Fibroblast of pulmonary artery (primary cell): Measurements from ENCODE around the gene TRAF3IP1.

Experiments
- DNase-seq: peaks from one replicate; pipeline ENCODE4 v3.0.0-alpha.2; 2010; ENCODE audit warnings: low read depth
- H3K4me3 ChIP-seq: replicated peaks from 2 replicates; pipeline ENCODE4 v1.5.1; 2011; ENCODE audit warnings: low read depth, mild to moderate bottlenecking, control low read depth, low read length, moderate library complexity
- TF ChIP-seq, protein P1 (sequence below): IDR thresholded peaks from 2 replicates; pipeline ENCODE4 v1.5.1; 2011; ENCODE audit warnings: mild to moderate bottlenecking, control low read depth, low read length, inconsistent platforms; ENCODE audit errors: missing control alignments

The TRAF3IP1 gene

DNA sequence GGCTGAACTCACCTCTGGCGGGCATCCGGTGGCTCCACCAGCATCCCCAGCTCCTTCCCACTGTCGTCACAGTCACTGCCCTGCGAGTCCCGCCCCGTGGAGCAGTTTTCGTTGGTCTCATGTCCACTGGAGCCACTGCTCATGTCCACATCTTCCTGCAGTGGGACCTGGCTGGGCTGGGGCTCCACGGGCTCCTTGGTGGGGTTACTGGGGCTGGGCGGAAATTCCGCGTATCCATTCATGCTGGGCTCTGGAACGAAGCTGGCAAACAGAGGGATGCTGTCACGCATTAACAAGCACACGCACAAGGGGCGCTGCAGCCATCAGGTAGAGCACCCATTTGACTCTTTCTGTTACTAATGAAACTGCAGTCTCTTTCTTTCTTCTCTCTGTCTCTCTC lies 42.6 kb upstream of the TRAF3IP1 start:
- TF ChIP-seq, protein P1, sequence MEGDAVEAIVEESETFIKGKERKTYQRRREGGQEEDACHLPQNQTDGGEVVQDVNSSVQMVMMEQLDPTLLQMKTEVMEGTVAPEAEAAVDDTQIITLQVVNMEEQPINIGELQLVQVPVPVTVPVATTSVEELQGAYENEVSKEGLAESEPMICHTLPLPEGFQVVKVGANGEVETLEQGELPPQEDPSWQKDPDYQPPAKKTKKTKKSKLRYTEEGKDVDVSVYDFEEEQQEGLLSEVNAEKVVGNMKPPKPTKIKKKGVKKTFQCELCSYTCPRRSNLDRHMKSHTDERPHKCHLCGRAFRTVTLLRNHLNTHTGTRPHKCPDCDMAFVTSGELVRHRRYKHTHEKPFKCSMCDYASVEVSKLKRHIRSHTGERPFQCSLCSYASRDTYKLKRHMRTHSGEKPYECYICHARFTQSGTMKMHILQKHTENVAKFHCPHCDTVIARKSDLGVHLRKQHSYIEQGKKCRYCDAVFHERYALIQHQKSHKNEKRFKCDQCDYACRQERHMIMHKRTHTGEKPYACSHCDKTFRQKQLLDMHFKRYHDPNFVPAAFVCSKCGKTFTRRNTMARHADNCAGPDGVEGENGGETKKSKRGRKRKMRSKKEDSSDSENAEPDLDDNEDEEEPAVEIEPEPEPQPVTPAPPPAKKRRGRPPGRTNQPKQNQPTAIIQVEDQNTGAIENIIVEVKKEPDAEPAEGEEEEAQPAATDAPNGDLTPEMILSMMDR, result peak; percentile 1
- H3K4me3 ChIP-seq, result no peak overlapping the region
- DNase-seq, result no peak

DNA sequence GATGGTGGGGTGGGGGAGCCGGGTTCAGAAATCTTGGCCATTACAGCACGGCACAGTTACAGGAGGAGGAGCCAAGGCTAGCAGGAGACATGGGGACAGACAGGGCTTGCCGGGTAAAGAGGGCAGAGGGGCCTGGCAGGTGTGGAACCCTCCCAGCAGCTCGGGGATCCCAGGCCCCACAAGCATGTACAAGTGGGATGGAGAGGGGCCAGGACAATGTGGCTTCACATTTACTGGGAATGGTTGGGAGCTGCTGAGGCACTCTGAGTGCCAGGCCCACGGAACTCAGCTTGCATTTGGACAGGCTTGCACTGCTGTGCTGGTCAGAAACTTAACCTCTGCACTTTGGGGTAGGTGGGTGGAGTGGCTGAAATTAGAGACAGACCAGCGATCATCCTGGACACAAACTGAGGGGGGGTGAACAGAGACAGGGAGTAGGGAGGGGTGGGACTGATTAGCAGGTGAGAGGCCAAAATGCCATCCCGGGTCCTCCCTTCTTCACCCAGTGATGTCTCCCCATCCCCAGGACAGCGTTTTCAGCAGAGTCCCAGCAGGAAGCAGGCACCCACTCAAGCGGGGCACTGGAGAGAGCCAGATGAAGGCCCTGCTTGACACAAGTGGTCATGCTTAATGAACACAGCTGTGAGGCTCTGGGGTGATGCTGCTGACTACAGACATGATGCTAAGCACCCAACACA lies 41.5 kb upstream of the TRAF3IP1 start:
- no peak for DNase-seq
- no peak overlapping the region for H3K4me3 ChIP-seq
- TF ChIP-seq, protein P1, result no peak

DNA sequence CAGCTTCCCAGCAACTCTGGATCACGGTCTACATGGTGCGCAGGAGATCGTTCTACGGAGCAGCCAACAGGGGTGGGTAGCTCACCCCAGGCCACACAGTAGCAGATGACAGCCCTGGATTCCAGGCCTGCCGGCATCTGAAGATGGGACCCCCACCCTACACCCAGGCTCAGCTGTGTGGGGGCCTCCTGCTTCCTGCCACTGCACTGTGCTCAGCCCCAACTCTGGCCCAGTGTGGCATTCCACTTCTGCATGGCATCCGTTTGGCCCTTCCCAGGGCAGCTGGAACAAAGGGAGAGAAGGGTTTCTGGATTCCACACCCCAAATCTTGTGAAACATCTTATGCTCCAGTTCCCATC lies 41.0 kb upstream of the TRAF3IP1 start:
- DNase-seq, result no peak
- no peak overlapping the region for H3K4me3 ChIP-seq
- TF ChIP-seq, protein P1, result no peak

DNA sequence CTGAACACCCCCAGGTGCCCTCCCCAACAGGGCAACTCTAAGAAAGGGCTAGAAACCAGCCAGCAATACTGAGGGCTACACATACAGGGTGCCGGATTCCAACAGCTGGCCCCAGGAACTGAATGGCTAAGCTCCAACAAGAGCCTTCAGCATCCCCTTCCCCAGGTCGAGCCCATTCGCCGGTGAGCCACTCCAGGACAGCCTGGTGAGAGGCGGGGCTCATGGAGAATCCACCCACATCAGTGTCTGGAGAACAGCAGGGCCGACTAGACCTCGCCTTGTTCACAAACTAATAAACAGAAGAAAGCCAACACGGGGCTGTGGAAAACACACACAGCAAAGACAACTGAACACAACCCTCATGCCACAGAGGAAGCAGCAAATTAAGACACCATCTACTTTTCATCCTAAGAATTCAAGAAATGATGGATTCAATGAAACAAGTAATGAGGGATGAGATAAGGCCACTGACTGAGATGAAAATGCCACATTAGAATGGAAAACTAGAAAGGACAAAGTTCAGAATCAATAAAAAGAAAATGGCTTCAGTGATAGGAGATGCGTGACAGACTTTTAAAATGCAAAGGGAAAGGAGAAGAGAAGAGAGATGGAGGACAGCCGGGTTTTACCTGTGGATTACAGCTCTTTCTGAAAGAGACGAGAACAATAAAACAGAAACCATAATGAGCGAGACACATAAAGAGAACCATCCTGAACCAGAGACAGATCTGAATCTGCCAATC lies 40.1 kb upstream of the TRAF3IP1 start:
- TF ChIP-seq, protein P1, result no peak
- no peak for DNase-seq
- H3K4me3 ChIP-seq, result no peak overlapping the region

DNA sequence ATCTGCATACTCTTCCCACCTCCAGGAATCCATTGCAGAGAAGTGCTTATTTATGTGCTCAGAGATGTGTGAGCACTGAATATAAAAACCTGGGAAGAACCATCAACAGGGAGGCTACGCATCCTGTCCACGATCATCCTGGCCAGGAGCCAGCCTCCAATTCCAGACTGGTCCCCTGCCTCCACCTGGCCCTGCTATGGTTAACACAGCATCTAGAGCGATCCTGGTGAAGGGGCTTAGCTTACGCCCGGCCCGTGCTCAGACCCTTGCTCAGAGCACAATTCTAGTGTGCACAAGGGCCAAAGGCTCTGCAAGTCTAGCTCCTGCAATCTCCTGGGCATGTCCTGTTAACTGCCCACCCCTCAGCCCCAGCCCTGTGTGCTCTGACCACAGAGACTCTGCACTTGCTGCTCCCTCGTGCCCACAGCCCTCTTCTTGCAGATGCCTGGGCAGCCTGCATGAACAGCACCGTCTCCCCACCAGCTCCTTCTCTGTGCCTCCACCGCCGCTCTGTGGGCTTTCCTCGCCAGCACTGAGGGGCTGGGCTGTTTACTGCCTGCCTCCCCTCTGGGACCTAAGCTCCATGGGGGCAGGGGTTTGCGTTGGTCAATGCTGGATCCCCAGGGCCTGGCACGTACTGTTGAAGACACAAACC lies 38.4 kb upstream of the TRAF3IP1 start:
- no peak for DNase-seq
- H3K4me3 ChIP-seq, result no peak overlapping the region
- TF ChIP-seq, protein P1, result no peak

DNA sequence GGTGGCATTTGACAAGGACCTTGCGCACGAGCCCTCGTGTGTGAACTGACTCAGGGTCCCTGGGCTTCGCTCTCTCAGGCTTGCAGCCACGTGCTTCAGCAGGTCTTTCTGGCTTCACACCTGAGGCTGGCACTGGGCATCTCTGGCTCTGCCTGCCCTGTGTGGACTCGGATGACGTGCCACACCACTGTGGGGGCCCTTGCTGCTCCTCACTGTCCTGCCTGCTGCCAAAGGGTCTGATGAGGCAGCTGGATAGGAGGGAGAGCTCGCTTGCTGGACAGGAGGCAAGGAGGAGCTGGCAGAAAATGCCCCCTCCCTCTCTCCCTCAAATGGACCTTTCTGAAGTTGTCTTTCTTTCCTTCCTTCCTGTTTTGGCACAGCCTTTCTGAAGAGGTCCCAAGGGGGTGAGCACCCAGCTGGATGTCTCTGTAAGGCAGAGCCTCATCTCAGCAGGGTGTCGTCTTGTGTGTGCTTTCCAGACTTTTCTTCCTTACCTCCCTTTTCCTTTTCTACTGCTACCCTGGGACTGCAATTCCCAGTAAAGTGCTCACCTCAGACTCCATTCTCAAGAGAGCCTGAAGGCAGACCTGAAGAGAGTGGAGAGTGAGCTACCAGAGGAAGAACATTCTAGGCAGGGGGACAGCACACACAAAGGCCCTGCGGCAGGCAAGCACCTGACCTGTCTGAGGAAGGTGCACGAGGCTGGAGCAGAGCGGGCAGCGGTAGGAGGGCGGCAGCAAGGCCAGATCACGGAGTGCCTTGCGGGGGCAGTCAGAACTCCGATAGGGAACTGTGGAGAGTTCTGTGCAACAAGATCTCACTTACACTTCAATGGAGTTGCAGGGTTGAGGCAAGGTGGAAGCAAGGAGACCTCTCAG lies 37.2 kb upstream of the TRAF3IP1 start:
- no peak for DNase-seq
- TF ChIP-seq, protein P1, result no peak
- no peak overlapping the region for H3K4me3 ChIP-seq
